ENCODE measurements around the gene CTSW. TPM values are rescaled to one million over a fixed set of nuclear protein-coding genes. Genes with fewer than 3 reads are reported as not detected.
"Not testable (repeated sequence)": the region's sequence is repeated elsewhere in the genome, so short reads cannot be mapped to it uniquely, and the experiment has no call there.

Gene CTSW, protein sequence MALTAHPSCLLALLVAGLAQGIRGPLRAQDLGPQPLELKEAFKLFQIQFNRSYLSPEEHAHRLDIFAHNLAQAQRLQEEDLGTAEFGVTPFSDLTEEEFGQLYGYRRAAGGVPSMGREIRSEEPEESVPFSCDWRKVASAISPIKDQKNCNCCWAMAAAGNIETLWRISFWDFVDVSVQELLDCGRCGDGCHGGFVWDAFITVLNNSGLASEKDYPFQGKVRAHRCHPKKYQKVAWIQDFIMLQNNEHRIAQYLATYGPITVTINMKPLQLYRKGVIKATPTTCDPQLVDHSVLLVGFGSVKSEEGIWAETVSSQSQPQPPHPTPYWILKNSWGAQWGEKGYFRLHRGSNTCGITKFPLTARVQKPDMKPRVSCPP
- polyA plus RNA-seq = 29.2 TPM

DNA sequence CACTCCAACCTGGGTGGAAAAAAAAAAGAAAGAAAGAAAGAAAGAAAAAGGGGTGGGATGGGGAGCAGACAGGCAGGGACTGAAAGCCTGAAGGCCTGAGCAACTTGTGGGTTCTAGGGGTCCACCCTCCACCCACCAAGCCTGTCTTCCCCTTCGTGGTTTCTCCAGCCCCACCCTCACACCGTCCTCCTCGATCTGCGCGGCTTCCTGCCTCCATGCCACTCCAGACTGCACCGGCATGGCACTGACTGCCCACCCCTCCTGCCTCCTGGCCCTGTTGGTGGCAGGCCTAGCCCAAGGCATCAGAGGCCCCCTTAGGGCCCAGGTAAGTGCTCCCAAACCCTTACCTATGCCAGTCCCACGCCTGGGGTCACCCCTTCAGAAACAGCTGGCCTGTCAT, at the start of gene CTSW:
Gene CTSW (plus strand): TSS at position 221 of the 400 bp plus-strand sequence. CDS start 18 bp downstream, at position 239.
- H3K9me3 Mint-ChIP-seq = no peaks in the 10 kb centered on the region
- H3K4me3 Mint-ChIP-seq = peak within 1 kb of the TSS in 1 of 4 donors; percentile 84
- peak within 1 kb of the TSS in 1 of 3 donors; percentile 74 for H3K27ac Mint-ChIP-seq
- no peaks in the 10 kb centered on the region for H3K36me3 Mint-ChIP-seq
- H3K27me3 Mint-ChIP-seq = no peaks in the 10 kb centered on the region
- peaks cover 2 to 6% (median 3%) of the 10 kb centered on the region in 3 donors for H3K4me1 Mint-ChIP-seq

GRCh38 chr11:65832231-65832630, 47.4 kb upstream of the CTSW start:
- H3K27ac Mint-ChIP-seq, H3K9me3 Mint-ChIP-seq, H3K27me3 Mint-ChIP-seq, H3K4me1 Mint-ChIP-seq, H3K36me3 Mint-ChIP-seq: not testable (repeated sequence)
- H3K4me3 Mint-ChIP-seq = peak overlapping the region in 1 of 4 donors; percentile 0

DNA sequence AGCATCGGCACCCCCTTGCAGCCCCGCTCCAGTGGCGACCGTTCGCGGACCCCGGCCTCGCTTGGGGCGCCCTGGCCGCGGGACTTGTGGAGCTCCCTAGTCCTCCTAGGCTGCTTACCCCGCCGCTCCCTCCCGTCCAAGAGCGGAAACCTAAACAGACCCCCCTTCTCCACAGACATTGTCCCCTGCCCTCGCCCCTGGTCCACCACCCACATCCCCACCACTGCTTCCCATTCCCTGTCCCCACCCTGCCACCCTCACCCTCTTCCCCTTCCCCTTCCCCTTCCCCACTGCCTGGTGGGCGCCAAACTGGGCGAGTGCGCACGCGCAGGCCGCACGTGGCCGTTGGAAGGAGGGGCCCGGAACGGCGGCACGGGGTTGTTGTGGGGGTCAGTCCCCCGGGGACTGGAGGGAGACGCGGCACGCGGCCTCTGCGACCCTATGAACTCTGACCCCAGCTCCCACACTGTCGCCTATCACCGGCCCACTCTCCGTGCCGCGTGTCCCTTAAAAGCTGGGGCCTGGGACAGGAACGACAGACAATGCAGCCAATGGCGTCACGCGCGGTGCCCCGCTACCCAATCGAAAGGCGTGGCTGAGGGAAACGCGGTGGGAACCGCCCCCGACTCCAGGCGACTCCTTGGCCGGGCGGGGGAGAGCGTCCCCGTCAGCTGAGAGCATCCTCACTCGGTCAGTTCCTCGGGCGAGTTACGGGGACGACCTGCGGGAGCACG, 46.2 kb upstream of the CTSW start, which contains the start of gene SNX32:
Gene SNX32 (plus strand): TSS at position 667 of the 734 bp plus-strand sequence. CDS start 103 bp downstream, outside the sequence.
- Mint-ChIP-seq H3K36me3 (no peaks in the 10 kb centered on the region), H3K27me3 (peaks cover 1% of the 10 kb centered on the region), H3K4me3 (peak within 1 kb of the TSS in 1 of 4 donors; percentile 63), H3K27ac (peak within 1 kb of the TSS in 2 of 3 donors; percentile 24 to 84), H3K9me3 (no peaks in the 10 kb centered on the region), H3K4me1 (peaks cover 0 to 6% (median 6%) of the 10 kb centered on the region in 3 donors)

GRCh38 chr11:65834202-65834601, 45.4 kb upstream of the CTSW start:
- H3K27ac Mint-ChIP-seq = no peak overlapping the region
- H3K9me3 Mint-ChIP-seq = no peaks in the 10 kb centered on the region
- peaks cover 1% of the 10 kb centered on the region for H3K27me3 Mint-ChIP-seq
- H3K4me3 Mint-ChIP-seq = no peak overlapping the region
- H3K4me1 Mint-ChIP-seq = peaks cover 0 to 6% (median 6%) of the 10 kb centered on the region in 3 donors
- no peaks in the 10 kb centered on the region for H3K36me3 Mint-ChIP-seq

DNA sequence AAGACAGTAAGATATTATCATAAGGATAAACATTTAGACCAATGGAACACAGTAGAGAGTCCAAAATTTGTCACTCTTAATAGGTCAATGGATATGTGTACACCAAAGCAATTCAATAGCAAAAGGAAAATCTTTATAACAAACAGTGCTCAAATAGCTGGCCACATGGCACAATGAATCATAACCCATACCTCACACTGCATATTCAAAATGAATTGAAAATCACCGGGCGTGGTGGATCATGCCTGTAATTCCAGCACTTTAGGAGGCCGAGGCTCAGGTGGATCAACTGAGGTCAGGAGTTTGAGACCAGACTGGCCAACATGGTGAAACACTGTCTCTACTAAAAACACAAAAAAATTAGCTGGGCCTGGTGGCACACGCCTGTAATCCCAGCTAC, 37.5 kb upstream of the CTSW start:
- no peak overlapping the region for H3K4me3 Mint-ChIP-seq
- no peaks in the 10 kb centered on the region for H3K9me3 Mint-ChIP-seq
- H3K27me3 Mint-ChIP-seq = no peaks in the 10 kb centered on the region
- no peaks in the 10 kb centered on the region for H3K36me3 Mint-ChIP-seq
- no peak overlapping the region for H3K27ac Mint-ChIP-seq
- no peaks in the 10 kb centered on the region for H3K4me1 Mint-ChIP-seq

DNA sequence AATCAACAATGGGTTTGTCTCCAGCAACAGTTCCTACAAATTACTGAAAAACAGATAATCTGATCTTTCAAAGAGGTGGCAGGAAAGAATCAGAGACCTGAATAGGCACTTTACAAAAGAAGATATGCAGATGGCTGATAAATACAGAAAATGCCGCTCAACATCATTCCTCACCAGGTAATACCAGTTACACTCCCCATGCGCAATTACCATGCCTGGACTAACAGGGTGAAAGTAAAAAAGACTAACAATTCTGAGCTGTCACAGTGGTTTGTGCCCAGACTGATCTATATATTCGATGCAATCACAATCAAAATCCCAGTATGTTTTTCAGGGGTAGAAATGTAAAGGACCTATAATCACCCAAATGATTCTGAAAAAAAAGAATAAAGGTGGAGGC, 35.8 kb upstream of the CTSW start:
- no peaks in the 10 kb centered on the region for H3K27me3 Mint-ChIP-seq
- no peak overlapping the region for H3K27ac Mint-ChIP-seq
- H3K36me3 Mint-ChIP-seq = no peaks in the 10 kb centered on the region
- H3K4me3 Mint-ChIP-seq = no peak overlapping the region
- H3K4me1 Mint-ChIP-seq = no peaks in the 10 kb centered on the region
- H3K9me3 Mint-ChIP-seq = no peaks in the 10 kb centered on the region

- H3K4me3 Mint-ChIP-seq = no peak overlapping the region
- no peak overlapping the region for H3K27ac Mint-ChIP-seq
- no peaks in the 10 kb centered on the region for H3K27me3 Mint-ChIP-seq
- no peaks in the 10 kb centered on the region for H3K9me3 Mint-ChIP-seq
- H3K36me3 Mint-ChIP-seq = no peaks in the 10 kb centered on the region
- H3K4me1 Mint-ChIP-seq = no peaks in the 10 kb centered on the region
These were observed 35.3 kb upstream of the CTSW start for GRCh38 chr11:65844231-65844872.

DNA sequence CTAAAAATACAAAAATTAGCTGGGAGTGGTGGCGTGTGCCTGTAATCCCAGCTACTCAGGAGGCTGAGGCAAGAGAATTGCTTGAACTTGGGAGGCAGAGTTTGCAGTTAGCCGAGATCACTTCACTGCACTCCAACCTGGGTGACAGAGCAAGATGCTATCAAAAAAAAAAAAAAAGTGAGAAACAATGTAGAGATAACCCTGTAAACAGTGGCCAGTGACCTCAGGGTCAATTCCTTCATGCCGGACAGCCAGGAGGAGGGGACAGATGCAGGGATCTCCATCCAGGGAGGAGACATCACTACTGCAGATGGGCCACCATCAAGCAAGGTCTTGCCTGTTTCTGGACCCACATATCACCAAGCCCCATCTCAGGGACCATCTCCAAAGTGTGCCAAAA, 31.9 kb upstream of the CTSW start:
- no peak overlapping the region for H3K27ac Mint-ChIP-seq
- no peaks in the 10 kb centered on the region for H3K9me3 Mint-ChIP-seq
- peaks cover 0 to 5% (median 2%) of the 10 kb centered on the region in 3 donors for H3K4me1 Mint-ChIP-seq
- no peaks in the 10 kb centered on the region for H3K36me3 Mint-ChIP-seq
- H3K27me3 Mint-ChIP-seq = no peaks in the 10 kb centered on the region
- H3K4me3 Mint-ChIP-seq = no peak overlapping the region

DNA sequence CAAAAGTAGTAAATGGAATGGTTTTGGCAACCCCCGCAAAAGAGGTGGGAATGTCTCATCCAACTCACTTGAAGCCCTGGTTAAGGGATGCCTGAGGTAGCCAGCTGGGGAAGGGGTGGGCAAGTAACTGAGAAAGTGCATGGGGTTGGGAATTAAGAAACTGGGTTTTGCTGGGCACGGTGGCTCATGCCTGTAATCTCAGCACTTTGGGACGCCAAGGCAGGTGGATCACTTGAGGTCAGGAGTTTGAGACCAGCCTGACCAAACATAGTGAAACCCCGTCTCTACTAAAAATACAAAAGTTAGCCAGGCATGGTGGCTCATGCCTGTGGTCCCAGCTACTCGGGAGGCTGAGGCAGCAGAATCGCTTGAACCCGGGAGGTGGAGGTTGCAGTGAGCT, 30.9 kb upstream of the CTSW start:
- H3K36me3 Mint-ChIP-seq, H3K4me3 Mint-ChIP-seq, H3K9me3 Mint-ChIP-seq, H3K27me3 Mint-ChIP-seq, H3K4me1 Mint-ChIP-seq: not testable (repeated sequence)
- H3K27ac Mint-ChIP-seq = peak overlapping the region in 1 of 3 donors; percentile 46

GRCh38 chr11:65849366-65849765, 30.3 kb upstream of the CTSW start:
- peaks cover 6 to 7% (median 7%) of the 10 kb centered on the region in 3 donors for H3K4me1 Mint-ChIP-seq
- no peaks in the 10 kb centered on the region for H3K27me3 Mint-ChIP-seq
- no peak overlapping the region for H3K4me3 Mint-ChIP-seq
- H3K36me3 Mint-ChIP-seq = peaks cover 3% of the 10 kb centered on the region
- H3K9me3 Mint-ChIP-seq = no peaks in the 10 kb centered on the region
- H3K27ac Mint-ChIP-seq = peak overlapping the region in 1 of 3 donors; percentile 23

GRCh38 chr11:65849771-65850216, 29.8 kb upstream of the CTSW start:
- H3K27me3 Mint-ChIP-seq = no peaks in the 10 kb centered on the region
- H3K4me3 Mint-ChIP-seq = peak overlapping the region in 1 of 4 donors; percentile 20
- peaks cover 4% of the 10 kb centered on the region for H3K36me3 Mint-ChIP-seq
- H3K9me3 Mint-ChIP-seq = no peaks in the 10 kb centered on the region
- peaks cover 10 to 12% (median 10%) of the 10 kb centered on the region in 3 donors for H3K4me1 Mint-ChIP-seq
- peak overlapping the region in 1 of 3 donors; percentile 23 for H3K27ac Mint-ChIP-seq

- H3K27ac Mint-ChIP-seq = no peak overlapping the region
These were observed 29.2 kb upstream of the CTSW start for GRCh38 chr11:65850217-65851082.

GRCh38 chr11:65851083-65851579, 28.5 kb upstream of the CTSW start:
- no peak overlapping the region for H3K4me3 Mint-ChIP-seq
- peaks cover 13 to 21% (median 17%) of the 10 kb centered on the region in 3 donors for H3K4me1 Mint-ChIP-seq
- no peaks in the 10 kb centered on the region for H3K27me3 Mint-ChIP-seq
- H3K9me3 Mint-ChIP-seq = no peaks in the 10 kb centered on the region
- peak overlapping the region in 1 of 3 donors; percentile 31 for H3K27ac Mint-ChIP-seq
- H3K36me3 Mint-ChIP-seq = peaks cover 6% of the 10 kb centered on the region

More at GRCh38 chr11:65850217-65851082, 29.2 kb upstream of the CTSW start:
- H3K9me3 Mint-ChIP-seq = no peaks in the 10 kb centered on the region
- H3K36me3 Mint-ChIP-seq = peaks cover 5% of the 10 kb centered on the region
- H3K4me3 Mint-ChIP-seq = peak overlapping the region in 1 of 4 donors; percentile 20
- peaks cover 12 to 14% (median 13%) of the 10 kb centered on the region in 3 donors for H3K4me1 Mint-ChIP-seq
- no peaks in the 10 kb centered on the region for H3K27me3 Mint-ChIP-seq

All from IgD-negative memory B cell (primary cell).